ENCODE measurements around the gene VSTM4. TPM values are rescaled to one million over a fixed set of nuclear protein-coding genes. Genes with fewer than 3 reads are reported as not detected.

VSTM4 gene
- polyA plus RNA-seq (ENCODE audit: insufficient read length): 15.8 TPM
- long read RNA-seq, donor 1, full-length matches to known transcripts: 8 of 13 reads
- long read RNA-seq, donor 1, partial matches to known transcripts: 5 of 13 reads
- long read RNA-seq, donor 1, other reads (novel, unspliced or antisense): 0 of 13 reads
- long read RNA-seq, donor 2, full-length matches to known transcripts: 3 of 3 reads
- long read RNA-seq, donor 2, partial matches to known transcripts: 0 of 3 reads
- long read RNA-seq, donor 2, other reads (novel, unspliced or antisense): 0 of 3 reads
- long read RNA-seq, donor 3: 0 reads
- long read RNA-seq, donor 4, full-length matches to known transcripts: 2 of 2 reads
- long read RNA-seq, donor 4, partial matches to known transcripts: 0 of 2 reads
- long read RNA-seq, donor 4, other reads (novel, unspliced or antisense): 0 of 2 reads
- long read RNA-seq, donor 5, full-length matches to known transcripts: 2 of 2 reads
- long read RNA-seq, donor 5, partial matches to known transcripts: 0 of 2 reads
- long read RNA-seq, donor 5, other reads (novel, unspliced or antisense): 0 of 2 reads
- long read RNA-seq, donor 6, full-length matches to known transcripts: 4 of 9 reads
- long read RNA-seq, donor 6, partial matches to known transcripts: 5 of 9 reads
- long read RNA-seq, donor 6, other reads (novel, unspliced or antisense): 0 of 9 reads
- long read RNA-seq, donor 7, full-length matches to known transcripts: 1 of 1 reads
- long read RNA-seq, donor 7, partial matches to known transcripts: 0 of 1 reads
- long read RNA-seq, donor 7, other reads (novel, unspliced or antisense): 0 of 1 reads
- long read RNA-seq, donor 8, full-length matches to known transcripts: 1 of 1 reads
- long read RNA-seq, donor 8, partial matches to known transcripts: 0 of 1 reads
- long read RNA-seq, donor 8, other reads (novel, unspliced or antisense): 0 of 1 reads

GRCh38 chr10:49115015-49115795 lies at the start of gene VSTM4:
TSS of gene VSTM4 (minus strand) at chr10:49115522. CDS start at chr10:49115485, 37 bp downstream.
- DNase-seq: no peak

GRCh38 chr10:49164559-49165188 lies 49.4 kb upstream of the VSTM4 start:
- DNase-seq: no peak

GRCh38 chr10:49163741-49164140 lies 48.4 kb upstream of the VSTM4 start:
- DNase-seq: no peak

- no peak for DNase-seq
Observed at GRCh38 chr10:49162761-49163310, 47.5 kb upstream of the VSTM4 start.

GRCh38 chr10:49162063-49162462 lies 46.7 kb upstream of the VSTM4 start:
- no peak for DNase-seq

- DNase-seq: no peak
Observed at GRCh38 chr10:49161411-49161997, 46.2 kb upstream of the VSTM4 start.

GRCh38 chr10:49160814-49161213 lies 45.5 kb upstream of the VSTM4 start:
- no peak for DNase-seq

- DNase-seq: no peak
Observed at GRCh38 chr10:49160110-49160509, 44.8 kb upstream of the VSTM4 start.

GRCh38 chr10:49158915-49159314 lies 43.6 kb upstream of the VSTM4 start:
- DNase-seq: no peak

GRCh38 chr10:49158404-49158803 lies 43.1 kb upstream of the VSTM4 start:
- no peak for DNase-seq

GRCh38 chr10:49157229-49157628 lies 41.9 kb upstream of the VSTM4 start:
- no peak for DNase-seq

- DNase-seq: no peak
Observed at GRCh38 chr10:49154641-49155040, 39.3 kb upstream of the VSTM4 start.

GRCh38 chr10:49153971-49154370 lies 38.6 kb upstream of the VSTM4 start:
- no peak for DNase-seq

GRCh38 chr10:49153115-49153514 lies 37.8 kb upstream of the VSTM4 start:
- DNase-seq: no peak

- no peak for DNase-seq
Observed at GRCh38 chr10:49152663-49153062, 37.3 kb upstream of the VSTM4 start.

GRCh38 chr10:49152037-49152436 lies 36.7 kb upstream of the VSTM4 start:
- no peak for DNase-seq

- DNase-seq: no peak
Observed at GRCh38 chr10:49151481-49151880, 36.2 kb upstream of the VSTM4 start.

- no peak for DNase-seq
Observed at GRCh38 chr10:49151025-49151445, 35.7 kb upstream of the VSTM4 start.

- no peak for DNase-seq
Observed at GRCh38 chr10:49150426-49150825, 35.1 kb upstream of the VSTM4 start.

- no peak for DNase-seq
Observed at GRCh38 chr10:49149881-49150280, 34.6 kb upstream of the VSTM4 start.

Measured in left kidney (tissue), 8 donors.